K562 (cell line): Measurements from ENCODE around the gene CLDN14. TPM values are rescaled to one million over a fixed set of nuclear protein-coding genes. Genes with fewer than 3 reads are reported as not detected.

ENCODE experiments used
- ATAC-seq: fragments of 200-7000 bp; cut with Tn5 transposase; 3 replicates; pipeline ENCODE4 v1.9.1; 2020; ENCODE audit warnings: moderate library complexity
- BruUV-seq: library from RNA; stranded (reverse); fragments of 400-500 nt; replicated peaks from 2 replicates; lab custom pipeline; 2021; lab: Mats Ljungman, UMichigan
- CTCF ChIA-PET: fragments of 300-600 bp; formaldehyde crosslinking; extraction: SDS; loops from one replicate; lab custom pipeline; 2021; ENCODE audit warnings: low intra/inter-chr PET ratio; lab: Yijun Ruan, JAX
- POLR2A ChIA-PET: fragments of 300-600, 350-650 bp; sonication (Branson Sonifier 250); formaldehyde crosslinking; extraction: SDS; loops from one replicate; lab custom pipeline; 2021; ENCODE audit warnings: antibody characterized with exemption, inconsistent platforms; lab: Yijun Ruan, JAX
- DNase-seq, 4 experiments: peaks; one replicate each; pipeline versions ENCODE4 v3.0.0 to v3.0.0-alpha.2; 2011 to 2018; ENCODE audit warnings: low spot score in 3 of 4, mixed read lengths in 3 of 4; ENCODE audit errors: extremely low read depth in 1 of 4
- FAIRE-seq: peaks from 2 replicates; lab custom pipeline; 2011; peaks lifted over from hg19 to GRCh38; lab: Jason Lieb, UNC
- H2AFZ ChIP-seq: 2 replicates; pipeline ENCODE4 v1.6.0; 2011; ENCODE audit warnings: low read depth, low read length, control low read depth, inconsistent platforms
- H3K27ac ChIP-seq: fragments of 200-600 bp; 3 replicates; pipeline ENCODE4 v1.8.0; 2011; ENCODE audit warnings: low read depth, mild to moderate bottlenecking, control low read depth, inconsistent platforms, low read length, moderate library complexity, mixed read lengths; ENCODE audit errors: extremely low read depth
- H3K27me3 ChIP-seq, 2 experiments: fragments of 300-600 bp in 1 of 2; 2 replicates in 1 of 2; 3 replicates in 1 of 2; pipeline versions ENCODE4 v1.6.0 to v1.8.0; 2011; ENCODE audit warnings: inconsistent platforms in 2 of 2, low read length in 2 of 2, mild to moderate bottlenecking in 1 of 2, mixed read lengths in 1 of 2, moderate library complexity in 1 of 2; ENCODE audit not compliant: control insufficient read depth in 2 of 2, insufficient read depth in 2 of 2
- H3K36me3 ChIP-seq: fragments of 300-600 bp; 3 replicates; pipeline ENCODE4 v1.8.0; 2011; ENCODE audit warnings: mild to moderate bottlenecking, low read length, inconsistent platforms; ENCODE audit not compliant: control insufficient read depth, insufficient read depth
- H3K4me1 ChIP-seq, 2 experiments: fragments of 200-600 bp in 1 of 2; replicated peaks in 1 of 2; 2 replicates in 1 of 2; 3 replicates in 1 of 2; pipeline versions ENCODE4 v1.5.1 to v1.8.0; 2011; ENCODE audit warnings: inconsistent platforms in 2 of 2, low read length in 2 of 2, mild to moderate bottlenecking in 1 of 2, mixed read lengths in 1 of 2, moderate library complexity in 1 of 2; ENCODE audit not compliant: control insufficient read depth in 2 of 2, insufficient read depth in 2 of 2
- H3K4me2 ChIP-seq: 2 replicates; pipeline ENCODE4 v1.6.1; 2011; ENCODE audit warnings: low read length, control low read depth, inconsistent platforms, mixed read lengths; ENCODE audit not compliant: insufficient read depth
- H3K4me3 ChIP-seq: fragments of 200-600 bp; sonication (generic), shearing (Covaris generic); 2 replicates; pipeline ENCODE4 v1.5.1; 2016; ENCODE audit warnings: control low read depth, inconsistent platforms
- H3K79me2 ChIP-seq: fragments of 200-600 bp; 3 replicates; pipeline ENCODE4 v1.8.0; 2011; ENCODE audit warnings: low read length, inconsistent platforms; ENCODE audit not compliant: control insufficient read depth, insufficient read depth
- H3K9ac ChIP-seq, 2 experiments: 2 replicates each; pipeline versions ENCODE4 v1.6.0 to v1.6.1; 2011; ENCODE audit warnings: low read depth in 2 of 2, low read length in 2 of 2, control low read depth in 1 of 2, inconsistent platforms in 1 of 2, mild to moderate bottlenecking in 1 of 2, mixed read lengths in 1 of 2; ENCODE audit not compliant: insufficient read depth in 1 of 2
- H3K9me1 ChIP-seq: one replicate; pipeline ENCODE4 v1.6.0; 2011; ENCODE audit warnings: inconsistent platforms, mild to moderate bottlenecking, low read length, moderate library complexity; ENCODE audit not compliant: control insufficient read depth, insufficient read depth
- H3K9me3 ChIP-seq: replicated peaks from 2 replicates; pipeline ENCODE4 v1.5.1; 2011; ENCODE audit warnings: low read depth, low read length, inconsistent platforms; ENCODE audit not compliant: control insufficient read depth, insufficient read depth
- H4K20me1 ChIP-seq: replicated peaks from 2 replicates; pipeline ENCODE4 v1.6.1; 2011; ENCODE audit warnings: low read length, inconsistent platforms, mixed read lengths; ENCODE audit not compliant: control insufficient read depth, insufficient read depth
- KLF16 ChIP-seq: IDR thresholded peaks from 2 replicates; pipeline ENCODE4 v1.6.1; 2016; ENCODE audit warnings: antibody characterized with exemption
- NR2F6 ChIP-seq: fragments of 450-650 bp; formaldehyde crosslinking; IDR thresholded peaks from 2 replicates; pipeline ENCODE4 v1.4.0; 2020; ENCODE audit warnings: mild to moderate bottlenecking
- RBM34 ChIP-seq: fragments of 200-400 bp; formaldehyde crosslinking; IDR thresholded peaks from 2 replicates; pipeline ENCODE4 v1.6.1; 2018; ENCODE audit warnings: low read length, borderline replicate concordance; ENCODE audit not compliant: insufficient read depth
- RNF219 ChIP-seq: fragments of 250-450 bp; sonication (Bioruptor Pico); IDR thresholded peaks from 2 replicates; pipeline ENCODE4 v1.5.0; 2022; ENCODE audit warnings: mild to moderate bottlenecking
- ZNF232 ChIP-seq: sonication (generic); formaldehyde crosslinking; IDR thresholded peaks from 2 replicates; pipeline ENCODE4 v1.8.0; 2022; ENCODE audit warnings: mild to moderate bottlenecking, missing genetic modification reagents
- ZNF239 ChIP-seq: fragments of 250-450 bp; sonication (Bioruptor Pico); IDR thresholded peaks from 2 replicates; pipeline ENCODE4 v1.4.0; 2020; ENCODE audit warnings: mild to moderate bottlenecking
- ZNF24 ChIP-seq: fragments of 450-650 bp; IDR thresholded peaks from 2 replicates; pipeline ENCODE4 v1.6.1; 2016
- WGBS: fragments of 100-300 bp; shearing (Covaris generic); methylation state at CpG from one replicate; pipeline ENCODE4 v1.1.6; 2016; ENCODE audit warnings: low coverage, mixed read lengths; ENCODE audit not compliant: insufficient coverage; ENCODE audit errors: missing lambda C conversion rate; 5-methylcytosine and 5-hydroxymethylcytosine counted together
- in situ Hi-C: fragments of 300-500 bp; cut with MboI; formaldehyde crosslinking; loops from 4 replicates; pipeline ENCODE4 v1.15.0; 2018; ENCODE audit warnings: inconsistent platforms, mixed read lengths
- intact Hi-C: fragments of 100-400 bp; cut with micrococcal nuclease; formaldehyde crosslinking; loops from 2 replicates; pipeline ENCODE4 v1.14.2; 2022
- polyA plus RNA-seq, 8 experiments: library from polyadenylated mRNA; depleted of rRNA in 4 of 8; stranded (reverse) in 5 of 8; unstranded in 3 of 8; fragments of >200 nt; fragmentation: Nextera tagmentation in 2 of 8; fragmentation: Illumina TruSeq in 1 of 8; extraction: Ambion mirVana in 2 of 8; extraction: Trizol in 1 of 8; gene quantifications; 2 replicates each; pipeline versions ENCODE4 v1.2.1 to v1.2.3, GENCODE V29; 2011 to 2014; ENCODE audit warnings: inconsistent platforms in 1 of 8, missing spikeins in 1 of 8
- total RNA-seq, 7 experiments: library from RNA; depleted of rRNA in 6 of 7; stranded (reverse); fragments of >200 nt in 6 of 7; fragmentation: Illumina TruSeq in 2 of 7; extraction: Trizol in 2 of 7; gene quantifications; 2 replicates each; pipeline versions ENCODE4 v1.2.1 to v1.2.3, GENCODE V29; 2011 to 2021; ENCODE audit warnings: low replicate concordance in 1 of 7
- TF ChIP-seq, protein P1 (sequence below): fragments of 250-450 bp; sonication (Bioruptor Pico); IDR thresholded peaks from 2 replicates; pipeline ENCODE4 v1.4.0; 2020; ENCODE audit warnings: borderline replicate concordance
- TF ChIP-seq, protein P2 (sequence below): fragments of 250-450 bp; sonication (Bioruptor Pico); IDR thresholded peaks from 2 replicates; pipeline ENCODE4 v1.8.0; 2022; ENCODE audit warnings: moderate library complexity, mild to moderate bottlenecking, inconsistent platforms
- TF ChIP-seq, protein P3 (sequence below): fragments of 200-400 bp; formaldehyde crosslinking; IDR thresholded peaks from 2 replicates; pipeline ENCODE4 v1.6.1; 2017; ENCODE audit warnings: mild to moderate bottlenecking, low read depth, low read length, moderate library complexity

Gene CLDN14
- total and polyA plus RNA-seq, 9 of the 15 experiments (the other 6 are each of a cell fraction or from before 2014, with no cell fraction given): not detected

GRCh38 chr21:36504067-36505058, 24.4 kb upstream of the CLDN14 start (continued):
- TF ChIP-seq, protein P1, sequence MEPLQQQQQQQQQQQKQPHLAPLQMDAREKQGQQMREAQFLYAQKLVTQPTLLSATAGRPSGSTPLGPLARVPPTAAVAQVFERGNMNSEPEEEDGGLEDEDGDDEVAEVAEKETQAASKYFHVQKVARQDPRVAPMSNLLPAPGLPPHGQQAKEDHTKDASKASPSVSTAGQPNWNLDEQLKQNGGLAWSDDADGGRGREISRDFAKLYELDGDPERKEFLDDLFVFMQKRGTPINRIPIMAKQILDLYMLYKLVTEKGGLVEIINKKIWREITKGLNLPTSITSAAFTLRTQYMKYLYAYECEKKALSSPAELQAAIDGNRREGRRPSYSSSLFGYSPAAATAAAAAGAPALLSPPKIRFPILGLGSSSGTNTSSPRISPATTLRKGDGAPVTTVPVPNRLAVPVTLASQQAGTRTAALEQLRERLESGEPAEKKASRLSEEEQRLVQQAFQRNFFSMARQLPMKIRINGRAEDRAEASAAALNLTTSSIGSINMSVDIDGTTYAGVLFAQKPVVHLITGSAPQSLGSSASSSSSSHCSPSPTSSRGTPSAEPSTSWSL: no peak
- TF ChIP-seq, all 486 proteins: peak for 7

DNA sequence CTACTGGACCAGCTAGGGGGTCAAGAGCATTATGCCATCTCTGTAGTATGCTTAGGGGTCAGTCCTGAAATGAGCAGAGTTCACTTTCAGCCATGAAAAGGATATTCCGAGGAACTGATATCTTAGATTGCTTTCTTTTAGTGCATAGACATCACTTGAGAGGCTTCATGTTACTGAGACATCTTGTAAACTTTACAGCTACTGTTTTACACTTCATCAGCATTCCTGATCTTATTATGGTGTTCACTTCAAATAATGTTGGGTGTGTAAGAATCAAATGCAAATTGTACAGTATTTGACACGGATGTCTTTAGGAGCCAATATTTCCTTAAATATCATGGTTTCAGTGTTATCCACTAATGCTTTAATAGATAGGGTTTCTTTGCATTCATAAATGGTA, 22.4 kb upstream of the CLDN14 start:
- no TSS peak for BruUV-seq
- H3K79me2 ChIP-seq: no peaks in the 10 kb centered on the region
- H2AFZ ChIP-seq: no peak overlapping the region
- no peak overlapping the region for H3K4me2 ChIP-seq
- ChIA-PET POLR2A (interaction anchor here (0.5 to 0.7 kb wide), 2 partner anchors 104 to 238 kb away, joined by 3 read pairs; no protein-coding TSS in a partner anchor), CTCF (no interaction called here)
- no peak overlapping the region for H3K4me3 ChIP-seq
- no peaks in the 10 kb centered on the region for H3K4me1 ChIP-seq
- TF ChIP-seq ZNF232 (CRISPR knock-in tag) (no peak), ZNF239 (CRISPR knock-in tag) (no peak), KLF16 (no peak), NR2F6 (CRISPR knock-in tag) (no peak), RNF219 (CRISPR knock-in tag) (no peak), ZNF24 (no peak), RBM34 (no peak)
- TF ChIP-seq, protein P2, sequence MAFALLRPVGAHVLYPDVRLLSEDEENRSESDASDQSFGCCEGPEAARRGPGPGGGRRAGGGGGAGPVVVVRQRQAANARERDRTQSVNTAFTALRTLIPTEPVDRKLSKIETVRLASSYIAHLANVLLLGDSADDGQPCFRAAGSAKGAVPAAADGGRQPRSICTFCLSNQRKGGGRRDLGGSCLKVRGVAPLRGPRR (CRISPR knock-in tag): no peak
- TF ChIP-seq, protein P3, sequence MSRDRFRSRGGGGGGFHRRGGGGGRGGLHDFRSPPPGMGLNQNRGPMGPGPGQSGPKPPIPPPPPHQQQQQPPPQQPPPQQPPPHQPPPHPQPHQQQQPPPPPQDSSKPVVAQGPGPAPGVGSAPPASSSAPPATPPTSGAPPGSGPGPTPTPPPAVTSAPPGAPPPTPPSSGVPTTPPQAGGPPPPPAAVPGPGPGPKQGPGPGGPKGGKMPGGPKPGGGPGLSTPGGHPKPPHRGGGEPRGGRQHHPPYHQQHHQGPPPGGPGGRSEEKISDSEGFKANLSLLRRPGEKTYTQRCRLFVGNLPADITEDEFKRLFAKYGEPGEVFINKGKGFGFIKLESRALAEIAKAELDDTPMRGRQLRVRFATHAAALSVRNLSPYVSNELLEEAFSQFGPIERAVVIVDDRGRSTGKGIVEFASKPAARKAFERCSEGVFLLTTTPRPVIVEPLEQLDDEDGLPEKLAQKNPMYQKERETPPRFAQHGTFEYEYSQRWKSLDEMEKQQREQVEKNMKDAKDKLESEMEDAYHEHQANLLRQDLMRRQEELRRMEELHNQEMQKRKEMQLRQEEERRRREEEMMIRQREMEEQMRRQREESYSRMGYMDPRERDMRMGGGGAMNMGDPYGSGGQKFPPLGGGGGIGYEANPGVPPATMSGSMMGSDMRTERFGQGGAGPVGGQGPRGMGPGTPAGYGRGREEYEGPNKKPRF: no peak
- 0% methylated on average over 2 of the region's 2 CpGs for WGBS
- H3K9me1 ChIP-seq: no peaks in the 10 kb centered on the region
- no peak for ATAC-seq
- no peaks in the 10 kb centered on the region for H3K9me3 ChIP-seq
- H3K36me3 ChIP-seq: no peaks in the 10 kb centered on the region
- no peak for FAIRE-seq
- H4K20me1 ChIP-seq: no peaks in the 10 kb centered on the region
- no peak overlapping the region for H3K27ac ChIP-seq
- H3K9ac ChIP-seq: no peak overlapping the region
- in situ Hi-C loops (loop anchor here (5.0 kb wide), 1 partner anchor 425 kb away; no protein-coding TSS in a partner anchor), intact Hi-C loops (loop anchor here (5.0 kb wide), 1 partner anchor 80 kb away; no protein-coding TSS in a partner anchor)
- DNase-seq: no peak
- peaks cover 22 to 39% of the 10 kb centered on the region in 2 experiments for H3K27me3 ChIP-seq
